H1 (cell line): ENCODE measurements around the gene TACC2. TPM values are rescaled to one million over a fixed set of nuclear protein-coding genes. Genes with fewer than 3 reads are reported as not detected.

Source experiments
- JUN ChIP-seq: IDR thresholded peaks from 2 replicates; pipeline ENCODE4 v1.6.1; 2011; ENCODE audit warnings: low read depth, mild to moderate bottlenecking, improper control_type of control experiment, low read length
- polyA plus RNA-seq, 7 experiments: library from polyadenylated mRNA; depleted of rRNA in 3 of 7; stranded (reverse) in 5 of 7; unstranded in 2 of 7; fragments of >200 nt in 5 of 7; fragments of 200-250 nt in 2 of 7; gene quantifications; 1 replicate in 5 of 7; 2 replicates in 1 of 7; 4 replicates in 1 of 7; pipeline versions ENCODE4 v1.2.1 to v1.2.3, GENCODE V29; 2011 to 2013; ENCODE audit warnings: missing spikeins in 2 of 7, mixed read lengths in 2 of 7
- total RNA-seq: library from RNA; stranded (reverse); fragmentation: NEBNext Ultra II Directional; extraction: Animal tissue kit (Norgen Biotek cat#: 25700); gene quantifications from 2 replicates; pipeline ENCODE4 v1.2.1, GENCODE V29; 2021

TACC2 gene
- total and polyA plus RNA-seq, 2 of the 8 experiments (the other 6 are each of a cell fraction or from before 2014, with no cell fraction given) = 21.2 to 46.6 TPM

- TF ChIP-seq JUN = no peak
Observed at GRCh38 chr10:121998462-121998861, 9.5 kb downstream of the TACC2 start (continued).
